SK-N-SH (cell line): ENCODE data around the gene BTBD2.

Source experiments
- PBX3 ChIP-seq: IDR thresholded peaks from 2 replicates; pipeline ENCODE4; 2012
- POLR2AphosphoS5 ChIP-seq: IDR thresholded peaks from 2 replicates; pipeline ENCODE4 v1.6.1; 2012; ENCODE audit warnings: low read depth, low read length

DNA sequence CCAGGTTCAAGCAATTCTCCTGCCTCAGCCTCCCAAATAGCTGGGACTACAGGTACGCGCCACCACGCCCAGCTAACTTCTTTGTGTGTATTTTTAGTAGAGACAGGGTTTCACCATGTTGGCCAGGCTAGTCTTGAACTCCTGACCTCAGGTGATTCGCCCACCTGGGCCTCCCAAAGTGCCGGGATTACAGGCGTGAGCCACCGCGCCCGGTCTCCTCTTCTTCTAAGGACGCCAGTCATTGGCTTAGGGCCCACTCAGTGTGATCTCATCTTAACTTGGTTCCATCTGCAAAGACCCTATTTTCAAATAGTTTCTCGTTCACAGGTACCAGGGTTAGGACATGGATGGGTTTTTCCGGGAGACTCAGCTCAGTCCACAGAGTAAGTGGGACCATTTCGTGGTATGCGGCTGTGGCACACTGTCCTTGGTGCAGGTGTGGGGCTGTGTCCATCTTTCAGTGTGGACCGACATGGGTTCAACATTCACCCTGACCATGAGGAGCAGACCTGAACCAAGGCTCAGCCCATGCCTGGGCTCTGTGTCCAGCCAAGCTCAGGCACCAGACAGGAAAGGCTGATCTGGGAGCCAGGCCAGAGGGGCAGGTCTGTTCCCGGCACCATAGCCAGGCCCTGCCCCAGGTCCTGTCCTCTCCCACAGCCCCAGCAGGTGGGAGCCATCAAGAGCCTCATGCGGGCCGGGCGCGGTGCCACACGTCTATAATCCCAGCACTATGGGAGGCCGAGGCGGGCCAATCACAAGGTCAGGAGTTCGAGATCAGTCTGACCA lies 38.3 kb upstream of the BTBD2 start:
- TF ChIP-seq PBX3 (no peak), POLR2AphosphoS5 (no peak)
